Thyroid gland (tissue), 4 donors: ENCODE data around the gene CD40.

ENCODE experiments used
- POLR2A ChIP-seq, 2 donors: fragments of 450-650 bp; IDR thresholded peaks; one replicate each; pipeline ENCODE4 v1.6.1; 2017; ENCODE audit warnings: antibody characterized with exemption in 2 of 2, mild to moderate bottlenecking in 2 of 2, moderate library complexity in 1 of 2
- TF ChIP-seq, protein P1 (sequence below), 6 experiments: fragments of 200-600 bp in 3 of 6; fragments of 450-650 bp in 3 of 6; sonication (generic) in 3 of 6; IDR thresholded peaks; one replicate each; pipeline ENCODE4 v1.5.1; 2016 to 2019; ENCODE audit warnings: antibody characterized with exemption in 6 of 6, mild to moderate bottlenecking in 2 of 6, inconsistent platforms in 1 of 6, moderate library complexity in 1 of 6

GRCh38 chr20:46160661-46161060, 42.5 kb downstream of the CD40 start:
- TF ChIP-seq, protein P1, sequence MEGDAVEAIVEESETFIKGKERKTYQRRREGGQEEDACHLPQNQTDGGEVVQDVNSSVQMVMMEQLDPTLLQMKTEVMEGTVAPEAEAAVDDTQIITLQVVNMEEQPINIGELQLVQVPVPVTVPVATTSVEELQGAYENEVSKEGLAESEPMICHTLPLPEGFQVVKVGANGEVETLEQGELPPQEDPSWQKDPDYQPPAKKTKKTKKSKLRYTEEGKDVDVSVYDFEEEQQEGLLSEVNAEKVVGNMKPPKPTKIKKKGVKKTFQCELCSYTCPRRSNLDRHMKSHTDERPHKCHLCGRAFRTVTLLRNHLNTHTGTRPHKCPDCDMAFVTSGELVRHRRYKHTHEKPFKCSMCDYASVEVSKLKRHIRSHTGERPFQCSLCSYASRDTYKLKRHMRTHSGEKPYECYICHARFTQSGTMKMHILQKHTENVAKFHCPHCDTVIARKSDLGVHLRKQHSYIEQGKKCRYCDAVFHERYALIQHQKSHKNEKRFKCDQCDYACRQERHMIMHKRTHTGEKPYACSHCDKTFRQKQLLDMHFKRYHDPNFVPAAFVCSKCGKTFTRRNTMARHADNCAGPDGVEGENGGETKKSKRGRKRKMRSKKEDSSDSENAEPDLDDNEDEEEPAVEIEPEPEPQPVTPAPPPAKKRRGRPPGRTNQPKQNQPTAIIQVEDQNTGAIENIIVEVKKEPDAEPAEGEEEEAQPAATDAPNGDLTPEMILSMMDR (IDR thresholded peaks at IDR 0.05) = no peak
- TF ChIP-seq POLR2A (IDR thresholded peaks at IDR 0.05) = no peak
